ENCODE results near the gene GGN.
A peak's percentile ranks its signal among the peaks of the same experiment; 100 is the strongest.
"Not testable (repeated sequence)": the region's sequence is repeated elsewhere in the genome, so short reads cannot be mapped to it uniquely, and the experiment has no call there.

GGN gene

GRCh38 chr19:38386971-38387549 is 774 bp downstream of the GGN start:
- DNase-seq (ENCODE audit: low read depth): no peak

- no peak for DNase-seq (ENCODE audit: low read depth)
Observed at GRCh38 chr19:38386300-38386970, 1.4 kb downstream of the GGN start.

- no peak for DNase-seq (ENCODE audit: low read depth)
Observed at GRCh38 chr19:38385804-38386257, 2.0 kb downstream of the GGN start.

- no peak for DNase-seq (ENCODE audit: low read depth)
Observed at GRCh38 chr19:38385057-38385803, 2.6 kb downstream of the GGN start.

- DNase-seq (ENCODE audit: low read depth): no peak
Observed at GRCh38 chr19:38384209-38385027, 3.4 kb downstream of the GGN start.

GRCh38 chr19:38383743-38384142 is 4.1 kb downstream of the GGN start:
- DNase-seq (ENCODE audit: low read depth): no peak

- DNase-seq (ENCODE audit: low read depth): no peak
Observed at GRCh38 chr19:38383184-38383583, 4.7 kb downstream of the GGN start.

- no peak for DNase-seq (ENCODE audit: low read depth)
Observed at GRCh38 chr19:38381138-38381537, 6.7 kb downstream of the GGN start.

- DNase-seq (ENCODE audit: low read depth): no peak
Observed at GRCh38 chr19:38378866-38379265, 9.0 kb downstream of the GGN start.

GRCh38 chr19:38377052-38377451 is 10.8 kb downstream of the GGN start:
- DNase-seq (ENCODE audit: low read depth): no peak

GRCh38 chr19:38376576-38376975 is 11.3 kb downstream of the GGN start:
- no peak for DNase-seq (ENCODE audit: low read depth)

GRCh38 chr19:38375748-38376147 is 12.1 kb downstream of the GGN start:
- DNase-seq (ENCODE audit: low read depth): no peak

- DNase-seq (ENCODE audit: low read depth): no peak
Observed at GRCh38 chr19:38375098-38375493, 12.7 kb downstream of the GGN start.

GRCh38 chr19:38374332-38375097 is 13.3 kb downstream of the GGN start, which contains the start of gene PSMD8:
Gene PSMD8, plus strand, starts transcription at chr19:38374571. Its CDS starts 31 bp downstream, at chr19:38374602.
- peak; percentile 98 for DNase-seq (ENCODE audit: low read depth)

- no peak for DNase-seq (ENCODE audit: low read depth)
Observed at GRCh38 chr19:38373907-38374331, 13.9 kb downstream of the GGN start.

- DNase-seq (ENCODE audit: low read depth): no peak
Observed at GRCh38 chr19:38371081-38371480, 16.8 kb downstream of the GGN start.

GRCh38 chr19:38370299-38370698 is 17.5 kb downstream of the GGN start:
- no peak for DNase-seq (ENCODE audit: low read depth)

- DNase-seq (ENCODE audit: low read depth): no peak
Observed at GRCh38 chr19:38369584-38369983, 18.2 kb downstream of the GGN start.

- no peak for DNase-seq (ENCODE audit: low read depth)
Observed at GRCh38 chr19:38367041-38367440, 20.8 kb downstream of the GGN start.

- not testable (repeated sequence) for DNase-seq (ENCODE audit: low read depth)
Observed at GRCh38 chr19:38362946-38363688, 24.7 kb downstream of the GGN start.
